ENCODE results near the gene SOS1.
A peak's percentile ranks its signal among the peaks of the same experiment; 100 is the strongest.
"Not testable (repeated sequence)": the region's sequence is repeated elsewhere in the genome, so short reads cannot be mapped to it uniquely, and the experiment has no call there.

The SOS1 gene

DNA sequence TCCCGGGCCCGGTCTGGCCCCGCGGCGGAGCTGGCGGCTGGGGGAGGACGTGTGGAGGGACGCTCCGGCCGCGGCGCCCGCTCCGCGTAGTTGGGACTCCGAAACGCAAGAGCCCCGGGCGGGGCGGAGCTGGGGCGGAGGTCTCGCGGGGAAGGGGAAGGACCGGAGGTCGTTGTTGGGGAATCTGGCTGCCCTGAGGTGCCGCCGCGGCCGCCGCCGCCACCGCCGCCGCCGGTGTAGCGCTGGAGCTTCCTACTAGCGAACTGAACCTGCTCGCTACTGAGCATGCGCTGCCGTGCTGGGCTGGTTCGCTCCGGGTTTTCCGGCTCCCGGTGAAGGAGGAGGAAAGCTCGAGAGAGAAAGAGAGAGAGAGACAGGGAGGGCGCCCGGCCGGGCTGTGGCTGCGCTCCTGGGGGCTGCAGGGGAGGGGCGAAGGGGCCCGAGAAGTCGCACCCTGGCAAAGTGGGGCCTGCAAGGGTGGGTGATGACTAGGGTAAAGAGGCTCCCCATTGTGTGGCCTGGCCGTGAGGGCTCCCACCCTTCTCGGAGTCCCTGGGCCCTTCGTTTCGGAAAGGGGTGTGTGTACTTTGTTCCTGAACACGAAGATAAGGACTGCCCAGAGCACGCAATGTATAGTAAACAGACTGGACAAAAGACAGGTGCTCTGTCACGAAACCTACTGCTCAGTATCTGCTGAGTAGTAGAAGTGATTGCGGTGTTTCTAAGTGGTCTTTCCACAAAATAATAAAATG lies at the start of gene SOS1:
SOS1 (minus strand) TSS at position 281 of the 752 bp plus-strand sequence. CDS start 629 bp downstream, outside the sequence.
- no peaks in the 10 kb centered on the region for H3K9me3 Mint-ChIP-seq

DNA sequence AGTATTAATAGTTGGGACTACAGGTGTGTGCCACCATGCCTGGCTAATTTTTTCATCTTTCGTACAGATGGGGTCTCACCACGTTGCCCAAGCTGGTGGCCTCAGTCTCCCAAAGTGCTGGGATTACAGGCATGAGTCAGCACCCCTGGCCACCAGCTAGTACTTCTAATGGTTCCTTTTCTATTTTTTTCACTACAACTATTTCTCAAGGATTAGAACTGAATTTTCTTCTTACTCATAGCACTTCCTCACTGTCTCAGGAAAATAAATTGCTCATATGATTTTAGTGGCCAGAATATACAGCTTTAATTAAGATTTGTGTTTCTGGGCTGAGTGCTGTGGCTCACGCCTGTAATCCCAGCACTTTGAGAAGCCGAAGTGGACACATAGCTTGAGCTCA lies 43.2 kb upstream of the SOS1 start:
- no peak overlapping the region for H3K4me3 Mint-ChIP-seq
- no peaks in the 10 kb centered on the region for H3K9me3 Mint-ChIP-seq
- peaks cover 4% of the 10 kb centered on the region for H3K36me3 Mint-ChIP-seq (ENCODE audit: low read depth)
- H3K27ac Mint-ChIP-seq: no peak overlapping the region
- peaks cover 12% of the 10 kb centered on the region for H3K4me1 Mint-ChIP-seq (ENCODE audit: low read depth)
- H3K27me3 Mint-ChIP-seq (ENCODE audit: low read depth): peaks cover 4% of the 10 kb centered on the region
- DNase-seq (ENCODE audit: low spot score): no peak

More for the DNA sequence above, at the start of gene SOS1:
- peak within 1 kb of the TSS; percentile 96 for H3K27ac Mint-ChIP-seq
- peak within 1 kb of the TSS; percentile 98 for H3K4me3 Mint-ChIP-seq
- peaks cover 53% of the 10 kb centered on the region for H3K36me3 Mint-ChIP-seq (ENCODE audit: low read depth)
- H3K4me1 Mint-ChIP-seq (ENCODE audit: low read depth): peaks cover 44% of the 10 kb centered on the region
- DNase-seq (ENCODE audit: low spot score): peak; percentile 94
- no peaks in the 10 kb centered on the region for H3K27me3 Mint-ChIP-seq (ENCODE audit: low read depth)

DNA sequence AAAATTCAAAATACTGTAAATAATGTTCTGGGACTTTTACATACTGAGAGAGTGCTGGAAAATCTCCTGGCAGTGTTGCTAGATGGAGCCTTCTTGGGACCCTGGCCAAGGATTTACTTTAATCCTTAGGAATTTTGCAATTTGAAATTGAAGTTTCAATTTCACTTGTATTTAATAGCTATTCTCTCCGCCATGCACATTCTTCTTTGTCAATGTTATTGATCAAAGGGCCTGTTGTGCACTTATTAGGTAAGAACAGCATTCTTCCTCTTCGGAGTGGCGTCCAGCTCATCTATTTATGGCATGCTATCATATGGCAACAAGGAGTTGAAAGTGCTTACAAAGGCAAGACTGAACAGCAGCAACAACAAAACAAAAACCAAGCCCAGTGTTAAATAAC lies 40.1 kb upstream of the SOS1 start:
- H3K27me3 Mint-ChIP-seq (ENCODE audit: low read depth): peaks cover 4% of the 10 kb centered on the region
- no peaks in the 10 kb centered on the region for H3K9me3 Mint-ChIP-seq
- no peak overlapping the region for H3K27ac Mint-ChIP-seq
- DNase-seq (ENCODE audit: low spot score): no peak
- peaks cover 4% of the 10 kb centered on the region for H3K36me3 Mint-ChIP-seq (ENCODE audit: low read depth)
- H3K4me3 Mint-ChIP-seq: no peak overlapping the region
- peaks cover 7% of the 10 kb centered on the region for H3K4me1 Mint-ChIP-seq (ENCODE audit: low read depth)

DNA sequence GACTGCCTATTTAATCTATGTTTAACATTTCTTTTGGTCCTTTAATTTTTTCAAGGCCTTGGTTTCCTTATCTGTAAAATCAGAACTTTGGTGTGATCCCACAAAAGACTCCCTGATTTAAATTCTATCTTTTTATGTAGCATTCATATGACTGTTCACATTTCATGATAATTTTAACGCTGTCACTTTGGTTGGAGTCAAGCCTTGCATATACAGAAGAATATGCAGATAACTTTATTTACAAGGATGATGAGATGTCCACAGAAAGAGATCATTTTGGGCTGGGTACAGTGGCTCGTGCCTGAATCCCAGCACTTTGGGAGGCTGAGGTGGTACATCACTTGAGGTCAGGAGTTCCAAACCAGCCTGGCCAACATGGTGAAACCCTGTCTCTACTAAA lies 38.4 kb upstream of the SOS1 start:
- DNase-seq (ENCODE audit: low spot score): no peak
- H3K4me3 Mint-ChIP-seq: no peak overlapping the region
- H3K4me1 Mint-ChIP-seq (ENCODE audit: low read depth): peaks cover 4% of the 10 kb centered on the region
- peaks cover 4% of the 10 kb centered on the region for H3K27me3 Mint-ChIP-seq (ENCODE audit: low read depth)
- no peaks in the 10 kb centered on the region for H3K9me3 Mint-ChIP-seq
- H3K36me3 Mint-ChIP-seq (ENCODE audit: low read depth): peaks cover 3% of the 10 kb centered on the region
- H3K27ac Mint-ChIP-seq: no peak overlapping the region

DNA sequence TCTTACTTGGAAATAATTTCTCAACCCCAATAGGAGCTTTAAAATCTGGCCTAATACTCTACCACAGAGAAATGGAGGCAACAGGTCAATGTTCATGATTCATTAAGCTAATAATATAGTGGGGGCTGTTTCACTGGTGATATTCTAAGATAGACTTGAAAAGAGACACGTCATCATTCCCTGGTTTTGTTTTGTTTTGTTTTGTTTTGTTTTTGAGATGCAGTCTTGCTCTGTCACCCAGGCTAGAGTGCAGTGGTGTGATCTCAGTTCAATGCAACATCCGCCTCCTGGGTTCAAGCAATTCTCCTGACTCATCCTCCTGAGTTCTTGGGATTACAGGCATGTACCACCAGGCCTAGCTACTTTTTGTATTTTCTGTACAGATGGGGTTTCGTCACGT lies 37.5 kb upstream of the SOS1 start:
- peaks cover 2% of the 10 kb centered on the region for H3K4me1 Mint-ChIP-seq (ENCODE audit: low read depth)
- no peak overlapping the region for H3K27ac Mint-ChIP-seq
- no peak for DNase-seq (ENCODE audit: low spot score)
- H3K9me3 Mint-ChIP-seq: no peaks in the 10 kb centered on the region
- H3K36me3 Mint-ChIP-seq (ENCODE audit: low read depth): no peaks in the 10 kb centered on the region
- peaks cover 2% of the 10 kb centered on the region for H3K27me3 Mint-ChIP-seq (ENCODE audit: low read depth)
- H3K4me3 Mint-ChIP-seq: no peak overlapping the region

DNA sequence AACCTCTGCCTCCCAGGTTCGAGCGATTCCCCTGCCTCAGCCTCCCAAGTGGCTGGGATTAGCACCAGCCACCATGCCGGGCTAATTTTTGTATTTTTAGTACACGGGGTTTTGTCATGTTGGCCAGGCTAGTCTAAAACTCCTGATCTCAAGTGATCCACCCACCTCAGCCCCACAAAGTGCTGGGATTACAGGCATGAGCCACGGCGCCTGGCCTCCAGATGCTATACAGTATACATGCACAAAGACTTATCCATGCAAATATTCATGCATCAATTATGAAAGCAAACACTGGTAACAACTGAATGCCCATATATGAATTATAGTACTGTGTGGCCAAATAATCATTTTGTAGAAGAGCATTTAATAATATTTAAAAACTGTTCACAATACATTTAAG lies 36.0 kb upstream of the SOS1 start:
- peaks cover 3% of the 10 kb centered on the region for H3K4me1 Mint-ChIP-seq (ENCODE audit: low read depth)

DNA sequence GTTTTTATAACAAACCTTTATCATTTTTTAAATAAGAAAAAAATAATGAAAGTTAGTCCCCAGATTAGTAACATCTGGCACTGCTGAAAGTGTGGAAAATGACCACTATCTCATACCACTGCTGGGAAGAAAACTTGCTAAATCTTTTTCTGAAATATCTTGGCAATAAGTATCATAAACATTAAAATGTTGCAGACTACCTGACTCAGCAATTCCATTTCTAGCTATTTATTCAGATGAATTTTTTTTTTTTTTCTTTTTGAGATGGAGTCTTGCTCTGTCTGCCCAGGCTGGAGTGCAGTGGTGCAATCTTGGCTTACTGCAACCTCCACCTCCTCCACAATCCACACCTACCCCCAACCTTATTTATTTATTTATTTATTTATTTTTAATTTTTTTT lies 35.3 kb upstream of the SOS1 start:
- no peak overlapping the region for H3K4me3 Mint-ChIP-seq
- H3K27me3 Mint-ChIP-seq (ENCODE audit: low read depth): no peaks in the 10 kb centered on the region
- peaks cover 3% of the 10 kb centered on the region for H3K4me1 Mint-ChIP-seq (ENCODE audit: low read depth)

More for the DNA sequence above, 36.0 kb upstream of the SOS1 start:
- Mint-ChIP-seq H3K27ac (no peak overlapping the region), H3K9me3 (no peaks in the 10 kb centered on the region), H3K4me3 (no peak overlapping the region), H3K27me3 (ENCODE audit: low read depth) (no peaks in the 10 kb centered on the region), H3K36me3 (ENCODE audit: low read depth) (peaks cover 4% of the 10 kb centered on the region)
- DNase-seq (ENCODE audit: low spot score): no peak

DNA sequence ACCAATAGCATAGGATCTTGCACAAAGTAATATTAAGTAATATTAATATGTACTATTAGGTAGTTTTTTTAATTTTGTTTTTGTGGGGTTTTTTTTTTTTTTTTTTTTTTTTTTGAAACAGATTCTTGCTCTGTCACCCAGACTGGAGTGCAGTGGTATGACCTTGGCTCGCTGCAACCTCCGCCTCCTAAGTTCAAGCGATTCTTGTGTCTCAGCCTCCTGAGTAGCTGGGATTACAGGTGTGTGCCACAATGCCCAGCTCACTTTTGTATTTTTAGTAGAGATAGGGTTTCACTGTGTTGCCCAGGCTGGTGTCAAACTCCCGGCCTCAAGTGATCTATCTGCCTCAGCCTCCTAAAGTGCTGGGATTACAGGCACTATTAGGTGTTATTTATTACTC lies 34.7 kb upstream of the SOS1 start:
- H3K4me1 Mint-ChIP-seq (ENCODE audit: low read depth); H3K9me3 Mint-ChIP-seq; H3K27ac Mint-ChIP-seq; DNase-seq (ENCODE audit: low spot score); H3K36me3 Mint-ChIP-seq (ENCODE audit: low read depth); H3K27me3 Mint-ChIP-seq (ENCODE audit: low read depth); H3K4me3 Mint-ChIP-seq: not testable (repeated sequence)

More for the DNA sequence above, 35.3 kb upstream of the SOS1 start:
- Mint-ChIP-seq H3K27ac (no peak overlapping the region), H3K36me3 (ENCODE audit: low read depth) (peaks cover 4% of the 10 kb centered on the region), H3K9me3 (no peaks in the 10 kb centered on the region)
- DNase-seq (ENCODE audit: low spot score): no peak

DNA sequence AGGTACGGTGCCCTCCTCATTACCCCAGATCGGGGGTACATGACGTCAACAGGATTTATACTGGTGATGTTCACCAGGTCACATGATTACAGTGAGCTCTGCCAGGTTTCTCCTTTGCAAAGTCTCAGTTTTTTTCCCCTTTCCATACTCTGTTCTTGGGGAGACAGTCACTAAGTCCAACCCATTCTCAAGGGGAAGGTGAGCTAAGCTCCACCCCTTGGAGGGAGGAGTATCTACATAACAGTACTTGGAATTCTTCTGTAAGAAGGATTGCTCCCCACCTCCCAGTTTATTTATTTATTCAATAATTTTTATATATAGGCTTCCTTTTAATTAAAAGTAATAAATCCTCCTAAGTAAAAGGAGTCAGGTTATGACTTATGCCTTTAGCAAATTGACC lies 34.1 kb upstream of the SOS1 start:
- H3K27ac Mint-ChIP-seq: no peak overlapping the region
- no peaks in the 10 kb centered on the region for H3K27me3 Mint-ChIP-seq (ENCODE audit: low read depth)
- DNase-seq (ENCODE audit: low spot score): no peak
- H3K36me3 Mint-ChIP-seq (ENCODE audit: low read depth): peaks cover 4% of the 10 kb centered on the region
- no peaks in the 10 kb centered on the region for H3K9me3 Mint-ChIP-seq
- H3K4me1 Mint-ChIP-seq (ENCODE audit: low read depth): peaks cover 8% of the 10 kb centered on the region
- H3K4me3 Mint-ChIP-seq: no peak overlapping the region

DNA sequence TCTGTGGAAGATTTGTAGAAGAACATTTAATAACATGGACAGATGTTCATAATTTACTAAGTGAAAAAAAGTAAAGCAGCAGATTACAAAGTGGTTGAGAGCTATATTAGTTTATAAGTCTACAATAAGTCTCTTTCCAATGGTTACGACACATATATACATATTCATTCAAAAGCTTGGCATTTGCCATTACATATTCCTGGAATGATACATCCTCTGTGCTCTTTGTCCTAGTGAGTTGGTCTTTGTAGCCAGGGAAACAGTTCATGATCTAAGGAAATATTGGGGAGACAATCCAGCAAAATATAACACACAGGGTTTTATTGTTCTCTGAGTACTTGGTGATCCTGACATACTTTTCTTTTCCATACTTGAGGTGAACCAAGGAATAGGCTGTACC lies 32.5 kb upstream of the SOS1 start:
- H3K4me3 Mint-ChIP-seq: no peak overlapping the region
- DNase-seq (ENCODE audit: low spot score): no peak

DNA sequence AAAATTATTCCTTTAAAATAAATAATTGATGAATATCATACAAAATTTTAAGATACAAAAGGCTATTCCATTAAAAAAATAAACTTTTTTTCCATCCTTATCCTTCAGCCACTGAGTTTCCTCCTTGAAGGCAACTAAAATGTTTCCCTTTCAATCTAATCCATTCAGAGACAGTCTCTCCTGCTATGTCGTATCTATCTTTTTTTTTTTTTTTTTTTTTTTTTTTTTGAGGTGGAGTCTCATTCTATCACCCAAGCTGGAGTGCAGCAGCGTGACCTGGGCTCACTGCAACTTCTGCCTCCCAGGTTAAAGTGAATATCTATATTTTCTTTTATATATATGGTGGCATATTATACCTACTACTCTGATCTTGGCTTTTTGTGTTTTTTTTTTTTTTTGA lies 31.7 kb upstream of the SOS1 start:
- peaks cover 4% of the 10 kb centered on the region for H3K9me3 Mint-ChIP-seq

More for the DNA sequence above, 32.5 kb upstream of the SOS1 start:
- Mint-ChIP-seq H3K9me3 (peaks cover under 1% of the 10 kb centered on the region), H3K36me3 (ENCODE audit: low read depth) (peaks cover 4% of the 10 kb centered on the region), H3K4me1 (ENCODE audit: low read depth) (peaks cover 10% of the 10 kb centered on the region), H3K27me3 (ENCODE audit: low read depth) (no peaks in the 10 kb centered on the region), H3K27ac (no peak overlapping the region)

DNA sequence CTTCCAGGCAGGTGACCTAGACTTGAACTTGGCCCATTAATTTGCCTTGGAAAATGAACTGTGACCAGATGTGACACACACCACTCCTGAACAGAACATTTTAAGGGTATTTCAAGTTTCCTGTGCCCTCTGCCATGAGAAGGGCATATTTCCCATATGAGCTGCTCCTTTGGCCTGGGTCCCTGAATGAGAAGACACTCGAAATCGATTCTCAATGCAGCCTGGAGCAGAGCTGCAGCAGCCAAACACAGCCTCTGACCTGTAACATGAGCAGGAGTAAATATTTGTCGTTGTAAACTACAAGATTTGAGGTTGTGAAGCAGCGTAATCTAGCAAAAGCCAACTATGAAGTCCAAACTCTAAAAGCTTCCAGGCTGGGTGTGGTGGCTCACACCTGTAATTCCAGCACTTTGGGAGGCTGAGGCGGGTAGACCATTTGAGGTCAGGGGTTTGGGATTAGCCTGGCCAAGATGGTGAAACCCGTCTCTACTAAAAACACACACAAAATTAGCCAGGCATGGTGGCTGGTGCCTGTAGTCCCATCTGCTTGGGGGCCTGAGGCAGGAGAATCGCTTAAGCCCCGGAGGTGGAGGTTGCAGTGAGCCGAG lies 30.1 kb upstream of the SOS1 start:
- no peak overlapping the region for H3K27ac Mint-ChIP-seq
- H3K36me3 Mint-ChIP-seq (ENCODE audit: low read depth): peaks cover 6% of the 10 kb centered on the region
- peaks cover 12% of the 10 kb centered on the region for H3K4me1 Mint-ChIP-seq (ENCODE audit: low read depth)
- no peaks in the 10 kb centered on the region for H3K27me3 Mint-ChIP-seq (ENCODE audit: low read depth)
- no peak overlapping the region for H3K4me3 Mint-ChIP-seq
- no peak for DNase-seq (ENCODE audit: low spot score)
- H3K9me3 Mint-ChIP-seq: peaks cover 4% of the 10 kb centered on the region

More for the DNA sequence above, 31.7 kb upstream of the SOS1 start:
- no peak for DNase-seq (ENCODE audit: low spot score)
- Mint-ChIP-seq H3K27ac (no peak overlapping the region), H3K4me1 (ENCODE audit: low read depth) (peaks cover 12% of the 10 kb centered on the region), H3K36me3 (ENCODE audit: low read depth) (peaks cover 6% of the 10 kb centered on the region), H3K4me3 (no peak overlapping the region), H3K27me3 (ENCODE audit: low read depth) (no peaks in the 10 kb centered on the region)

DNA sequence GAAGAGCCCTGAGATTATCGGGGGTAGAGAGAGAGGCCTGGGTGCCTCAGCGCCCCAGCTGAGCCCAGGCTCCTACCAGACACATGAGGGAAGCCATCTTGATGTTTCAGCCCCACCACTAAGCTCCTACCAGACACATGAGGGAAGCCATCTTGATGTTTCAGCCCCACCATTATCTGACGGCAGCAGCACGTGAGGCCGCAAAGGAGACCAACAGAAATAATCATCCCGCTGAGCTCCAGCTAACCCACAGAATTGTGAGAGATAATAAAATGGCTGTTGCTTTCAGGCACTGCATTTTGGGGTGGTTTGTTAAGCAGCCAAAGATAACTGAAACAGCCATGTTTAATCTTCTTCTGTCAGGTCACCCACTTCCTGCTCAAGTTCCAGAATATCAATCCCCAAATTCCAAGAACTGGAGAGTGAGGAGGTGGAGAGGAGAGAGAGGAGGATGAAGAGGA lies 29.3 kb upstream of the SOS1 start:
- Mint-ChIP-seq H3K4me3 (no peak overlapping the region), H3K4me1 (ENCODE audit: low read depth) (peaks cover 12% of the 10 kb centered on the region), H3K9me3 (peaks cover 4% of the 10 kb centered on the region), H3K27me3 (ENCODE audit: low read depth) (no peaks in the 10 kb centered on the region), H3K27ac (peak overlapping the region; percentile 45), H3K36me3 (ENCODE audit: low read depth) (peaks cover 6% of the 10 kb centered on the region)
- DNase-seq (ENCODE audit: low spot score): no peak

DNA sequence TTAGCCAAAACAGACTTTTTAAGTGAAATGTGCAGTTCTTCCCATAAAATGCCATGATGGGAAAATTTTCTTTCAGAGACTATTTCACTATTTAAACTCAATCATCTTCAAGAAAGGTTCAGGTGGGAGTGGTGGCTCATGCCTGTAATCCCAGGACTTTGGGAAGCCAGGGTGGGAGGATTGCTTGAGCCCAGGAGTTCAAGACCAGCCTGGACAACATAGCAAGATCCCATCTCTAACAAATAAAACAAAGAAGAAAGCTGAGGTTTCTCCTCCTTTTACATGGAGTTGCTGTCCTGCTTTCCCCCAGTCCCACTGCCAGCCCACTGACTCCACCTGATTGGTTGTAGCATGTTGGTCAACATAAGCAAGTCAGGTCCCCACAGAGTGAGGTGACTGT lies 25.8 kb upstream of the SOS1 start:
- H3K36me3 Mint-ChIP-seq (ENCODE audit: low read depth): peaks cover 6% of the 10 kb centered on the region
- no peak for DNase-seq (ENCODE audit: low spot score)
- H3K9me3 Mint-ChIP-seq: peaks cover 4% of the 10 kb centered on the region
- no peak overlapping the region for H3K27ac Mint-ChIP-seq
- H3K27me3 Mint-ChIP-seq (ENCODE audit: low read depth): no peaks in the 10 kb centered on the region
- peaks cover 30% of the 10 kb centered on the region for H3K4me1 Mint-ChIP-seq (ENCODE audit: low read depth)
- no peak overlapping the region for H3K4me3 Mint-ChIP-seq
